ENCODE data around the gene CSF1.
"Not testable (repeated sequence)": the region's sequence is repeated elsewhere in the genome, so short reads cannot be mapped to it uniquely, and the experiment has no call there.

The CSF1 gene

GRCh38 chr1:109910123-109910962 lies at the start of gene CSF1:
Gene CSF1 (plus strand): TSS chr1:109910849. CDS start chr1:109911024, 175 bp downstream.
- no peak for FAIRE-seq
- peak; percentile 66 for DNase-seq (ENCODE audit: insufficient read length, low spot score)

GRCh38 chr1:109861616-109862015 lies 49.0 kb upstream of the CSF1 start:
- not testable (repeated sequence) for DNase-seq (ENCODE audit: insufficient read length, low spot score); FAIRE-seq

GRCh38 chr1:109863667-109864046 lies 47.0 kb upstream of the CSF1 start:
- FAIRE-seq = no peak
- DNase-seq (ENCODE audit: insufficient read length, low spot score) = no peak

GRCh38 chr1:109864047-109864822 lies 46.4 kb upstream of the CSF1 start:
- FAIRE-seq (no peak), DNase-seq (ENCODE audit: insufficient read length, low spot score) (no peak)

- no peak for DNase-seq (ENCODE audit: insufficient read length, low spot score)
- no peak for FAIRE-seq
Measured at GRCh38 chr1:109864930-109865612, 45.6 kb upstream of the CSF1 start.

GRCh38 chr1:109866071-109866470 lies 44.6 kb upstream of the CSF1 start:
- no peak for FAIRE-seq
- no peak for DNase-seq (ENCODE audit: insufficient read length, low spot score)

GRCh38 chr1:109873278-109874175 lies 37.1 kb upstream of the CSF1 start:
- FAIRE-seq (no peak), DNase-seq (ENCODE audit: insufficient read length, low spot score) (no peak)

- FAIRE-seq = no peak
- no peak for DNase-seq (ENCODE audit: insufficient read length, low spot score)
Measured at GRCh38 chr1:109874445-109874844, 36.2 kb upstream of the CSF1 start.

- DNase-seq (ENCODE audit: insufficient read length, low spot score) = no peak
- FAIRE-seq = no peak
Measured at GRCh38 chr1:109875874-109876273, 34.8 kb upstream of the CSF1 start.

- no peak for FAIRE-seq
- DNase-seq (ENCODE audit: insufficient read length, low spot score) = no peak
Measured at GRCh38 chr1:109876617-109877316, 33.9 kb upstream of the CSF1 start.

GRCh38 chr1:109877317-109877771 lies 33.3 kb upstream of the CSF1 start:
- FAIRE-seq (no peak), DNase-seq (ENCODE audit: insufficient read length, low spot score) (no peak)

- no peak for FAIRE-seq
- no peak for DNase-seq (ENCODE audit: insufficient read length, low spot score)
Measured at GRCh38 chr1:109877776-109878175, 32.9 kb upstream of the CSF1 start.

GRCh38 chr1:109878531-109879104 lies 32.0 kb upstream of the CSF1 start:
- FAIRE-seq (no peak), DNase-seq (ENCODE audit: insufficient read length, low spot score) (no peak)

GRCh38 chr1:109879371-109879770 lies 31.3 kb upstream of the CSF1 start:
- not testable (repeated sequence) for FAIRE-seq; DNase-seq (ENCODE audit: insufficient read length, low spot score)

- FAIRE-seq = no peak
Measured at GRCh38 chr1:109879881-109880525, 30.6 kb upstream of the CSF1 start.

GRCh38 chr1:109880971-109881894 lies 29.4 kb upstream of the CSF1 start:
- DNase-seq (ENCODE audit: insufficient read length, low spot score) (no peak), FAIRE-seq (no peak)

More at GRCh38 chr1:109879881-109880525, 30.6 kb upstream of the CSF1 start:
- DNase-seq (ENCODE audit: insufficient read length, low spot score) = no peak

GRCh38 chr1:109881906-109882287 lies 28.8 kb upstream of the CSF1 start:
- FAIRE-seq (no peak), DNase-seq (ENCODE audit: insufficient read length, low spot score) (no peak)
